ENCODE measurements around the gene ARL2BP. TPM values are rescaled to one million over a fixed set of nuclear protein-coding genes. Genes with fewer than 3 reads are reported as not detected.

Gene ARL2BP
- total and polyA plus RNA-seq, 2 of the 13 experiments (the other 11 are each of a cell fraction or from before 2014, with no cell fraction given): 64.3 to 67.6 TPM

DNA sequence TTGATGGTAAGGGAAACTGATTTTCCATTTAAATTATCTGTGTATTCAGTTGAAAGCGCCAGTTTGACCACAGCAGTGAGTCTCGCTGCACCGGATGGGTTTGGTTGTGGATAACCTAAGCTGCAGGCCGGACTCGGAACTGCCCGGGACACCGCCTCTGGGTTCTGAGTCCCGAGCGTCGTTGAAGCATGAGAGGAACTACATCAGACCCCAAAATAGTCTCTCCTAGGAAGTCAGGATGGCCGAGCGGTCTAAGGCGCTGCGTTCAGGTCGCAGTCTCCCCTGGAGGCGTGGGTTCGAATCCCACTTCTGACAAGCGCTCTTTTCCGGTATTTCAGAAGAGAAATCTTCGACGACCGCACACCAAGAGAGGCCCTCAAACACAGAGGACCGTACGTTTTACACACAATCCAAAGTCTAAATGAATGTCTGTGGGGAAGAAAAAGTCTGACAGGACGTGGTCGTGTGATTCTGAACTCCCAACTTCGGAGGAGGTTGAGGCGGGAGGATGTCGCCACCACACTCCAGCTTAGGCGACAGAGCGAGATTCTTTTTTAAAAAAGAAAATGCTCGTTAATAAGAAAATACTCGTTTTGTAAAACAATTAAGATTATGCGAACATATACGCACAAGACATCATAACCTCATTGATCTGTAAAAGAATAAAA lies 54.8 kb downstream of the ARL2BP start (continued):
- no peak for TF ChIP-seq ZBTB4 (CRISPR knock-in tag; IDR thresholded peaks at IDR 0.05; ENCODE audit: borderline replicate concordance)
- 0 out of 2 replicates have a peak, but pooled peaks have one; percentile 54 for TF ChIP-seq MTF1 (CRISPR knock-in tag; IDR thresholded peaks at IDR 0.05)
- TF ChIP-seq, protein P1, sequence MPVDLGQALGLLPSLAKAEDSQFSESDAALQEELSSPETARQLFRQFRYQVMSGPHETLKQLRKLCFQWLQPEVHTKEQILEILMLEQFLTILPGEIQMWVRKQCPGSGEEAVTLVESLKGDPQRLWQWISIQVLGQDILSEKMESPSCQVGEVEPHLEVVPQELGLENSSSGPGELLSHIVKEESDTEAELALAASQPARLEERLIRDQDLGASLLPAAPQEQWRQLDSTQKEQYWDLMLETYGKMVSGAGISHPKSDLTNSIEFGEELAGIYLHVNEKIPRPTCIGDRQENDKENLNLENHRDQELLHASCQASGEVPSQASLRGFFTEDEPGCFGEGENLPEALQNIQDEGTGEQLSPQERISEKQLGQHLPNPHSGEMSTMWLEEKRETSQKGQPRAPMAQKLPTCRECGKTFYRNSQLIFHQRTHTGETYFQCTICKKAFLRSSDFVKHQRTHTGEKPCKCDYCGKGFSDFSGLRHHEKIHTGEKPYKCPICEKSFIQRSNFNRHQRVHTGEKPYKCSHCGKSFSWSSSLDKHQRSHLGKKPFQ (CRISPR knock-in tag; IDR thresholded peaks at IDR 0.05; ENCODE audit: insufficient replicate concordance): peak; percentile 4
- TF ChIP-seq ZNF879 (CRISPR knock-in tag; IDR thresholded peaks at IDR 0.05): no peak
- no peak for TF ChIP-seq SOX6 (IDR thresholded peaks at IDR 0.05)
- TF ChIP-seq SOX6 (CRISPR knock-in tag; IDR thresholded peaks at IDR 0.05): peak; percentile 72
- TF ChIP-seq CHD4 (IDR thresholded peaks at IDR 0.05; ENCODE audit: borderline replicate concordance, low read length): peak; percentile 98; the same call in 1 of the 2 replicates
- no peak for TF ChIP-seq PCBP2 (optimal IDR thresholded peaks at IDR 0.05; ENCODE audit: low read depth, low read length, poor library complexity, severe bottlenecking)
- peak; percentile 77 for TF ChIP-seq ZNF256 (CRISPR knock-in tag; conservative IDR thresholded peaks at IDR 0.05)
- TF ChIP-seq, protein P2, sequence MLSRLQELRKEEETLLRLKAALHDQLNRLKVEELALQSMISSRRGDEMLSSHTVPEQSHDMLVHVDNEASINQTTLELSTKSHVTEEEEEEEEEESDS (CRISPR knock-in tag; IDR thresholded peaks at IDR 0.05; ENCODE audit: borderline replicate concordance): no peak
- no peak for TF ChIP-seq HOXA7 (CRISPR knock-in tag; IDR thresholded peaks at IDR 0.05)
- TF ChIP-seq, protein P3, sequence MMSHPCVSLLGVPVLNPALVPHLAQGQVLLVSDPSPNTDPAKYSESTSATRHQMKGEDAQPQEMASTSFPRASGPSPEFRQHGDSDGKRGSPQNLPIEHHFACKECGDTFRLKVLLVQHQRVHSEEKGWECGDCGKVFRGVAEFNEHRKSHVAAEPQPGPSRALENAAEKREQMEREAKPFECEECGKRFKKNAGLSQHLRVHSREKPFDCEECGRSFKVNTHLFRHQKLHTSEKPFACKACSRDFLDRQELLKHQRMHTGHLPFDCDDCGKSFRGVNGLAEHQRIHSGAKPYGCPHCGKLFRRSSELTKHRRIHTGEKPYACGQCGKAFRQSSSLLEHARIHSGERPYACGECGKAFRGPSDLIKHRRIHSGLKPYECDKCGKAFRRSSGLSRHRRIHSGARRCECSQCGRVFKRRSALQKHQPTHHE (CRISPR knock-in tag; IDR thresholded peaks at IDR 0.05; ENCODE audit: borderline replicate concordance): no peak
- 0 out of 2 replicates have a peak, but pooled peaks have one; percentile 21 for TF ChIP-seq NRL (CRISPR knock-in tag; IDR thresholded peaks at IDR 0.05; ENCODE audit: borderline replicate concordance)
- no peak for TF ChIP-seq ATAD3A (CRISPR knock-in tag; IDR thresholded peaks at IDR 0.05)
- TF ChIP-seq PPARG (CRISPR knock-in tag; conservative IDR thresholded peaks at IDR 0.05): peak; percentile 73; the same call in 1 of the 2 replicates
- TF ChIP-seq MTA1 (CRISPR knock-in tag; IDR thresholded peaks at IDR 0.05; ENCODE audit: borderline replicate concordance): peak; percentile 37; the same call in 1 of the 2 replicates
- peak; percentile 92 for TF ChIP-seq ZGPAT (CRISPR knock-in tag; IDR thresholded peaks at IDR 0.05)
- TF ChIP-seq HDAC1 (CRISPR knock-in tag; IDR thresholded peaks at IDR 0.05): peak; percentile 70
- no peak for TF ChIP-seq POLR2AphosphoS5 (IDR thresholded peaks at IDR 0.05; ENCODE audit: low read depth, low read length)
- TF ChIP-seq ATF5 (CRISPR knock-in tag; IDR thresholded peaks at IDR 0.05; ENCODE audit: low read depth): no peak
- TF ChIP-seq HNRNPL (IDR thresholded peaks at IDR 0.05; ENCODE audit: low read depth, low read length): no peak
- TF ChIP-seq ZBTB7B (CRISPR knock-in tag; IDR thresholded peaks at IDR 0.05): peak; percentile 67
